ENCODE results near the gene RNF213. TPM values are rescaled to one million over a fixed set of nuclear protein-coding genes. Genes with fewer than 3 reads are reported as not detected.
"Not testable (repeated sequence)": the region's sequence is repeated elsewhere in the genome, so short reads cannot be mapped to it uniquely, and the experiment has no call there.

Gene RNF213
- total RNA-seq, 4 donors from 2014 or later: 83.6 to 205 (median 103) TPM

DNA sequence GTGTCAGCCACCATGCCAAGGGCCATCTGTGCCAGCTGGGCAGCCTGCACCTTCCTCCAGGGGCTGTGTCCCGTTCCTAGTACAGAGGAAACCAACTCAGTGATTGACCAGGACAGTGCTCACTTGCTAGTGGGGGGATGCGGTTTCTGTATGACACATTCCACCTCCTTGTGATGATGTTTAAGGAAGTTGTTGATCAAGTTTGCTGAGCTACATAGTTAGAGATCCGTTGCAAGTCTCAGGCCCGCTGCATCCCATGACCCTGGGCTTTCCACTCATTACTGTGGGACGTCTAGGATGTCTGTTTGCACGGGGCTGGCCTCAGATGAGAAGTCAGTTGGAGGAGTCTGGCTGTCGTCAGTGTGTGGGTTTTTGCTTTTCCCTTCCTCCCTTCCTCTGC lies 33.6 kb downstream of the RNF213 start:
- DNase-seq (ENCODE audit: low spot score) (no peak), ATAC-seq (ENCODE audit: low FRiP score) (no peak)
- TF ChIP-seq, protein P1, sequence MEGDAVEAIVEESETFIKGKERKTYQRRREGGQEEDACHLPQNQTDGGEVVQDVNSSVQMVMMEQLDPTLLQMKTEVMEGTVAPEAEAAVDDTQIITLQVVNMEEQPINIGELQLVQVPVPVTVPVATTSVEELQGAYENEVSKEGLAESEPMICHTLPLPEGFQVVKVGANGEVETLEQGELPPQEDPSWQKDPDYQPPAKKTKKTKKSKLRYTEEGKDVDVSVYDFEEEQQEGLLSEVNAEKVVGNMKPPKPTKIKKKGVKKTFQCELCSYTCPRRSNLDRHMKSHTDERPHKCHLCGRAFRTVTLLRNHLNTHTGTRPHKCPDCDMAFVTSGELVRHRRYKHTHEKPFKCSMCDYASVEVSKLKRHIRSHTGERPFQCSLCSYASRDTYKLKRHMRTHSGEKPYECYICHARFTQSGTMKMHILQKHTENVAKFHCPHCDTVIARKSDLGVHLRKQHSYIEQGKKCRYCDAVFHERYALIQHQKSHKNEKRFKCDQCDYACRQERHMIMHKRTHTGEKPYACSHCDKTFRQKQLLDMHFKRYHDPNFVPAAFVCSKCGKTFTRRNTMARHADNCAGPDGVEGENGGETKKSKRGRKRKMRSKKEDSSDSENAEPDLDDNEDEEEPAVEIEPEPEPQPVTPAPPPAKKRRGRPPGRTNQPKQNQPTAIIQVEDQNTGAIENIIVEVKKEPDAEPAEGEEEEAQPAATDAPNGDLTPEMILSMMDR (IDR thresholded peaks at IDR 0.05): no peak

DNA sequence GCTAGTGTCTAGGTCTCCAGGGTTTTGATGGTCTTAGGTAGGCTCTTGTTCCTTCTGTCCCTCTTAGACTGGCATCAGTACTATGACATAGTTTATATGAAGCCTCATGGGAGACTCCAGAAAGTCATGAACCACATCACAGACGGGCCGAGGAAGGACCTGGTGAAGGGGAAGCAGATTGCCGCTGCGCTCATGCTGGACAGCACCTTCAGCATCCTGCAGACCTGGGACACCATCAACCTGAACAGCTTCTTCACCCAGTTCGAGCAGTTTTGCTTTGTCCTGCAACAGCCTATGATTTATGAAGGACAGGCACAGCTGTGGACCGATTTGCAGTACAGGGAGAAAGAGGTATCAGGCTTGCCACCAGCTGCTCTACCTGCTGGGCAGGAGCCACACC lies 34.0 kb downstream of the RNF213 start:
- ATAC-seq (ENCODE audit: low FRiP score) (no peak), DNase-seq (ENCODE audit: low spot score) (no peak)
- TF ChIP-seq, protein P1 (IDR thresholded peaks at IDR 0.05): no peak

DNA sequence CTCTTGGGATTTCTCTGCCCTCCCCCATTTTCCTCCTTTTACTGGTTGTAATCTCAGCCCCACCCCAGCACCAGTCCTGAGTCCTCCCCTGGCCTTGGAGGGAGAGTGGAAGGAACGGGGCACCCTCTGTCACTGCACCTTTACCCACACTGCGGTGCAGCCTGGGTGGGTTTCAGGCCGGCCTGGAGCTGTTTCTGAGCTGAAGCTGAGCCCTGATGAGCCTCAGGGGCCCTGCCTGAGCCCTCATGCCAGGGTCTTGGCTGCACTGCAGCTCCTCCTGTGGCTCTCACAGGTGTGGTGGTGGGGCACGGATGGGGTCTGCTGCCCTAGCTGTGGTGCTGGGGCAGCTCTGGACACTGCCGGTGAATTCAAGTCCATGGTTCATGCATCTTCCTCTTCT lies 34.5 kb downstream of the RNF213 start:
- TF ChIP-seq, protein P1 (IDR thresholded peaks at IDR 0.05): no peak
- ATAC-seq (ENCODE audit: low FRiP score): no peak
- no peak for DNase-seq (ENCODE audit: low spot score)

- ATAC-seq (ENCODE audit: low FRiP score) (no peak), DNase-seq (ENCODE audit: low spot score) (no peak)
These were observed 34.9 kb downstream of the RNF213 start for GRCh38 chr17:80295559-80295958.

DNA sequence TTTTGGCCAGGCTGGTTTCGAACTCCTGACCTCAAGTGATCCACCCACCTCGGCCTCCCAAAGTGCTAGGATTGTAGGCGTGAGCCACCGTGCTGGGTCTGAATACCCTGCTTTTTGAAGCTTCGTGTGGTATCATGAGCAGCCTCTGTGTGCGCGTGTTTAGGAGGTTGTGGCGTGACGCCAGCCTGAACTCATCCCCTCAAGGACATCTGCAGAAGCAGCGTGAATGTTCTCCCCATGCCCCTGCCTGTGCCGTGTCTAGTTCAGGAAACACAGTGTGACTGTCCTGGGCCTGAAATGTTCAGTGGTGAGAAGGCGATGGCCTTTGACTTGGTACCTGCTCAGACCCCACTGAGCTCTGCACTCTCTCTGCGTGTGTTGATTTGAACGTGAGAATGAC lies 35.6 kb downstream of the RNF213 start:
- DNase-seq (ENCODE audit: low spot score) (no peak), ATAC-seq (ENCODE audit: low FRiP score) (no peak)
- TF ChIP-seq, protein P1 (IDR thresholded peaks at IDR 0.05): no peak

More at GRCh38 chr17:80295559-80295958, 34.9 kb downstream of the RNF213 start:
- TF ChIP-seq, protein P1 (IDR thresholded peaks at IDR 0.05): no peak

- TF ChIP-seq, protein P1 (IDR thresholded peaks at IDR 0.05): no peak
- ATAC-seq (ENCODE audit: low FRiP score): no peak
- DNase-seq (ENCODE audit: low spot score): no peak
These were observed 37.4 kb downstream of the RNF213 start for GRCh38 chr17:80297996-80298560.

GRCh38 chr17:80299350-80300100 lies 38.9 kb downstream of the RNF213 start:
- DNase-seq (ENCODE audit: low spot score); ATAC-seq (ENCODE audit: low FRiP score): not testable (repeated sequence)

- ATAC-seq (ENCODE audit: low FRiP score); DNase-seq (ENCODE audit: low spot score): not testable (repeated sequence)
These were observed 40.1 kb downstream of the RNF213 start for GRCh38 chr17:80300756-80301155.

Measured in omental fat pad (tissue), 4 donors.